HG03565 (cell line): ENCODE measurements around the gene TET2.
"Not testable (repeated sequence)": the region's sequence is repeated elsewhere in the genome, so short reads cannot be mapped to it uniquely, and the experiment has no call there.

Experiments used
- ATAC-seq: cut with Tn5 transposase; IDR thresholded peaks from one replicate; pipeline ENCODE4 v1.9.1; 2021; ENCODE audit warnings: mild to moderate bottlenecking, moderate library complexity; ENCODE audit not compliant: unreplicated experiment

The TET2 gene

GRCh38 chr4:105282489-105282888 is 135.8 kb downstream of the TET2 start:
- no peak for ATAC-seq

- ATAC-seq: no peak
These were observed 136.8 kb downstream of the TET2 start for GRCh38 chr4:105283501-105283900.

- ATAC-seq: no peak
These were observed 141.4 kb downstream of the TET2 start for GRCh38 chr4:105288121-105288520.

DNA sequence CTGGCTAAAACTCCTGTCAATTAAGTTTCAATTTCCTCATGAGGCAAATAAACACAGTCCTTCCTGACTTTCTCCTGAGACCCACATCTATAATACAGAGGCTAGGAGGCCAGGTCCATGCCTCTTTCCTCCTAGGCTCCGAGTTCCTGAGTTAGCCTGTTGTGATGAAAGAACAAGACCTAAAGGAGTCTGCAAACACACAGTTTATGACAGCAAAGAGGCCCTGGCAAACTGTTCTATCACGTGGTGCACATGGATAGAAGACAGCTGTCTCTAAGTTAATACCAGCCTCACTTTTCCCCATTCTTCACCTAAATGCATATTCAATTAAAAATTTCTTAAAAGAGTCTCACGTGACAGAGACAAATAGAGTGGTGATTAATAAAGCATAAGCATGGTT is 145.2 kb downstream of the TET2 start:
- ATAC-seq: no peak

GRCh38 chr4:105293360-105293759 is 146.7 kb downstream of the TET2 start:
- ATAC-seq: no peak

GRCh38 chr4:105296672-105297071 is 150.0 kb downstream of the TET2 start:
- ATAC-seq: no peak

- ATAC-seq: not testable (repeated sequence)
These were observed 152.4 kb downstream of the TET2 start for GRCh38 chr4:105299027-105299426.

GRCh38 chr4:105304085-105304484 is 157.4 kb downstream of the TET2 start:
- ATAC-seq: no peak

GRCh38 chr4:105305019-105305836 is 158.6 kb downstream of the TET2 start:
- peak; percentile 33 for ATAC-seq

GRCh38 chr4:105306158-105306781 is 159.6 kb downstream of the TET2 start:
- peak; percentile 91 for ATAC-seq

DNA sequence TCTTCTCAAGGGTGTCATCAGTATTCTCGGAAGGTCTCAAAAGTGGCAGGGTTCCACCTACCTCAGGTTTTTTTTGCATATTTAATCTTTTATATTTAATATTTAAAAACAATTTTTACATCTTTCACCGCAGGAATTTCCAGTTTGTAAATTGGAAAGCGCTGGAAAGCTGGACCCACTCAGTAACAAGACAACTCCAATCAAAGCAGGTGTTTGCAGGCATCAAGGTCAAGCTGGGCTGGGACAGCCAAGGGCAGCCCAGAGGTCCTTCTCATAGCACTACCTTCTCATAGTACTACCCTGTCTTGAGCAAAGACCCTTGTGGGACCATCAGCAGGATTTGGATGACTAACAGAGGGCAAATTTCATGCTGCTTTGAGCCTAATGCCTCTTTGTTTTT is 160.1 kb downstream of the TET2 start:
- ATAC-seq: no peak

DNA sequence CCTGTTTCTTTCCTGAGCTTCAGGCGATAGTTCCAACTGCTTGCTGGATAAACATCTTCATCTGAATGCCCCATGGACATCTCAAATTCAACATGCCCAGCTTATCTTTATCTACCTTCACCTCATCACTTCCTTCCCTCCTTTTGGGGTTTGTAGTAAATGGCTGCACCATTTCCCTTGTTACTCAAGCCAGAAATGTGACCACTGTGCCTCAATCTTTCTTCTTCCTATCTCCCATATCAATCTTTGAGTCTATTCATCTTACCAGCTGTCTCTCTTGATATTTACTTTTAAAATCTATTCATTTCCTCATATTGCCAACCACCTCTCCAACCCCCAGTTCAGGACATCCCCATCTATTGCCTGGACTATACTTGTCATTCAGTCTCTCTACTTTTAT is 171.8 kb downstream of the TET2 start:
- no peak for ATAC-seq

DNA sequence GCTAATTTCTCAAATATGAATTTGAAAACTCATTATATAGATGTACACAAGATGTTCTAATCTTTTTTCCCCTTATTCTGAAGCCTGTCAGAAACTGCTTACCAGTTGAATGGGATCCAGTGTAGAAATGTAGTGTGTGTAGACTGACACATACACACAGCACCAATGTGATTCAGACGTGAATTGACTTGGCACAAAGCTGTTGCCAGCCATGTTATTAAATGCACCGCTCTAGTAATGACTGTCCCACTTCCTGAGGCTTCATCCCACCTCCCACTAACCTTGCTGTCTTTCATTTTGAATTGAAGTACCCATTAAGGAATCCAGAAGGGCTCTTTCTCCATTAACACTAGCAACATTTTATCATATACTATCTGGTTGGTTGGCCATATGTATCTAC is 180.5 kb downstream of the TET2 start:
- ATAC-seq: no peak

GRCh38 chr4:105327956-105328355 is 181.3 kb downstream of the TET2 start:
- ATAC-seq: no peak

GRCh38 chr4:105329081-105329480 is 182.4 kb downstream of the TET2 start:
- ATAC-seq: no peak
